NCI-H2171 treated with DMSO at 0.1 percent for 48 hours (cell line): ENCODE measurements around the gene CFD.
"Not testable (repeated sequence)": the region's sequence is repeated elsewhere in the genome, so short reads cannot be mapped to it uniquely, and the experiment has no call there.

Experiments used
- DNase-seq: peaks from one replicate; lab custom pipeline; 2025; lab: John Stamatoyannopoulos, UW

The CFD gene

GRCh38 chr19:858868-859843, at the start of gene CFD:
Gene CFD (plus strand): TSS chr19:859664. CDS start chr19:859690, 26 bp downstream.
- no peak for DNase-seq

- no peak for DNase-seq
Measured at GRCh38 chr19:810077-810855, 49.2 kb upstream of the CFD start.

GRCh38 chr19:810883-811489, 48.5 kb upstream of the CFD start:
- DNase-seq = no peak

- no peak for DNase-seq
Measured at GRCh38 chr19:811506-812048, 47.9 kb upstream of the CFD start.

- DNase-seq = no peak
Measured at GRCh38 chr19:812049-812746, 47.3 kb upstream of the CFD start.

GRCh38 chr19:812747-813218, 46.7 kb upstream of the CFD start:
- DNase-seq = no peak

GRCh38 chr19:813219-814151, 46.0 kb upstream of the CFD start:
- no peak for DNase-seq

- DNase-seq = no peak
Measured at GRCh38 chr19:814152-815078, 45.0 kb upstream of the CFD start.

- DNase-seq = no peak
Measured at GRCh38 chr19:815079-815774, 44.2 kb upstream of the CFD start.

- DNase-seq = no peak
Measured at GRCh38 chr19:815775-816499, 43.5 kb upstream of the CFD start.

- DNase-seq = no peak
Measured at GRCh38 chr19:816500-816857, 43.0 kb upstream of the CFD start.

GRCh38 chr19:820212-820611, 39.3 kb upstream of the CFD start:
- not testable (repeated sequence) for DNase-seq

GRCh38 chr19:821231-821824, 38.1 kb upstream of the CFD start:
- no peak for DNase-seq

- peak; percentile 13 for DNase-seq
Measured at GRCh38 chr19:821825-822503, 37.5 kb upstream of the CFD start, which contains the start of gene PLPPR3. Gene PLPPR3 (minus strand): TSS chr19:821955. CDS start chr19:821559, 396 bp downstream.

GRCh38 chr19:823565-824121, 35.8 kb upstream of the CFD start:
- no peak for DNase-seq

- DNase-seq = no peak
Measured at GRCh38 chr19:824885-825284, 34.6 kb upstream of the CFD start.
